ENCODE results near the gene ABCA2.

Gene ABCA2

DNA sequence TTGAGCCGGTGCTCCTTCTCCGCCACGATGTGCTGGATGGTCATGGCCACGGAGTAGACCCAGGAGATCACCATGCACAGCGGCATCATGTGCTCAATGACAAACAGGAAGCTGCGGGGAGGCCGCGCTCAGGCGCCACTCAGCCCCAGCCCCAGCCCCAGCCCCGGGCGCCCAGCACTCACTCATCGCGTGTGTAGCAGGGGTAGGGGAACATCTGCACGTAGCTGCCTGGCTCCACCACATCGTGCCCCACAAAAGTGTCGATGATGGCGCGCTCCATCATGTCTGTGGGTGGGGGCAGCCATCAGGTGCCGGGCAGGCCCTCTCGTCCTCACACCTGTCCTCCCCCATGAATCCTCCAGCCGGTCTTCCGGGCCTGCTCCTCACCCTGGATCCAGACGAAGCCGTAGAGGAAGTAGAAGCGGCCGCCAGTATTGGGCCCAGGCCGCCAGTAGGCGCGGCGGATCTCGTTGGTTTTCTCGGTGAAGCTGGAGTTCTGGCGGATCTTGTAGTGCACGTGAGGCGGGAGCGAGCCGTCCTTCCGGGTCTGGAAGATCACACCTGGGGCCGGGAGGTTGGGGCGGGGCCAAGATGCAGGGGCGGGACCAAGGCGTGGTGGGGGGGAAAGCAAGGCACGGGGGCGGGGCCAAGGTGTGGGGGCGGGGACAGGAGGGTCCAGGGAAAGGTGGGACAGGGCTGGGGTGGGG lies 10.1 kb downstream of the ABCA2 start:
- no peak overlapping the region for H3K27ac ChIP-seq (ENCODE audit: low read depth, low read length)
- 0 out of 2 replicates have a peak, but pooled peaks cover 4% of the 10 kb centered on the region for H3K36me3 ChIP-seq (ENCODE audit: control insufficient read depth, insufficient read depth, low read length)
- H3K9ac ChIP-seq (ENCODE audit: low read length) = no peak overlapping the region
- peaks cover 3% of the 10 kb centered on the region; the same call in 1 of the 2 replicates for H3K4me1 ChIP-seq (ENCODE audit: control insufficient read depth, insufficient read depth, low read length)
- no peaks in the 10 kb centered on the region for H3K27me3 ChIP-seq (ENCODE audit: control insufficient read depth, insufficient read depth, low read length)
- H3K9me3 ChIP-seq (ENCODE audit: control insufficient read depth, insufficient read depth, low read depth, low read length) = no peaks in the 10 kb centered on the region
- no peak overlapping the region for H3K4me3 ChIP-seq (ENCODE audit: low read depth, low read length)

DNA sequence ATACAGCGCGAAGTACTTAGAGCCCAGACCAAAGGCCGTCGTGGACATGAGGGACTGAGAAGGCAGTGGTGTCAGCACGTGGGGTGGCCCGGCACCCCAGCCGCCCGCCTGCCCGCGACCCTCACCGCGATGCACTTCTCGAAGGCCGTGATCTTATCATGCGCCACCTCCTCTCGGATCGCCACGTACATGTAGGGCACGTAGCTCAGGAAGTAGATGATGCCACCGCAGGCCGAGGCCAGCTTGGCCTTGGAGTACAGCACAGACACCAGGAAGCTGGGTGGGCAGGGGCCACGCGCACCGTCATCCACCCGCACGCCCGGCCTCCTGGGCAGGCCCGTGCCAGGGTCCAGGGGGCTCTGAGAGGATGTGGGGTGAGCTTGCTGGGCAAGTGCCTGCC lies 11.0 kb downstream of the ABCA2 start:
- Histone ChIP-seq H3K9ac (ENCODE audit: low read length) (no peak overlapping the region), H3K4me3 (ENCODE audit: low read depth, low read length) (no peak overlapping the region), H3K4me1 (ENCODE audit: control insufficient read depth, insufficient read depth, low read length) (no peaks in the 10 kb centered on the region), H3K27me3 (ENCODE audit: control insufficient read depth, insufficient read depth, low read length) (no peaks in the 10 kb centered on the region; the same call in 1 of the 2 replicates), H3K36me3 (ENCODE audit: control insufficient read depth, insufficient read depth, low read length) (0 out of 2 replicates have a peak, but pooled peaks cover 4% of the 10 kb centered on the region), H3K27ac (ENCODE audit: low read depth, low read length) (no peak overlapping the region), H3K9me3 (ENCODE audit: control insufficient read depth, insufficient read depth, low read depth, low read length) (no peaks in the 10 kb centered on the region)

DNA sequence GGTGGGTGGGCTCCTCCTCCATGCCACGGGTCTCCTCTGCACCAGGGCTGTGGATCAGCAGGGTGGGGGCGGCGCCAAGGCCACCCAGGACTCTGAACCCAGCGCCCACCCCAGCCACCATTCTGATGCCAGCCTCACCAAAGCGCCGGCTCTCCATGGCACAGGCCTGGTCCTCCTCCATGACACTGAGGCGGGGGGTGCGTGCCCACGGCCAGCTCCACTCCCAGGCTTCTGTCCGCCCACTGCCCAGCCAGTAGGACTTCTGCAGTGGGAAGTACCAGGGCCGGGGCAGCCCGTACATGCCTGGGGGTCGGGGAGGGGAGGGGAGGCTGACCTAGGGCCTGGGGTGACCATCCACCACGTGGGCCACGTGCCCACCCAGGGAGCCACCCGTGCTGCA lies 11.6 kb downstream of the ABCA2 start:
- H3K27ac ChIP-seq (ENCODE audit: low read depth, low read length) = no peak overlapping the region
- H3K9me3 ChIP-seq (ENCODE audit: control insufficient read depth, insufficient read depth, low read depth, low read length) = no peaks in the 10 kb centered on the region
- no peak overlapping the region for H3K9ac ChIP-seq (ENCODE audit: low read length)
- H3K27me3 ChIP-seq (ENCODE audit: control insufficient read depth, insufficient read depth, low read length) = no peaks in the 10 kb centered on the region; the same call in 1 of the 2 replicates
- H3K36me3 ChIP-seq (ENCODE audit: control insufficient read depth, insufficient read depth, low read length) = peaks cover 6% of the 10 kb centered on the region; the same call in 1 of the 2 replicates
- H3K4me3 ChIP-seq (ENCODE audit: low read depth, low read length) = no peak overlapping the region
- no peaks in the 10 kb centered on the region for H3K4me1 ChIP-seq (ENCODE audit: control insufficient read depth, insufficient read depth, low read length)

- Histone ChIP-seq H3K9me3 (ENCODE audit: control insufficient read depth, insufficient read depth, low read depth, low read length) (no peaks in the 10 kb centered on the region), H3K4me1 (ENCODE audit: control insufficient read depth, insufficient read depth, low read length) (no peaks in the 10 kb centered on the region), H3K27me3 (ENCODE audit: control insufficient read depth, insufficient read depth, low read length) (no peaks in the 10 kb centered on the region; the same call in 1 of the 2 replicates), H3K9ac (ENCODE audit: low read length) (no peak overlapping the region), H3K27ac (ENCODE audit: low read depth, low read length) (no peak overlapping the region), H3K36me3 (ENCODE audit: control insufficient read depth, insufficient read depth, low read length) (peaks cover 6% of the 10 kb centered on the region; the same call in 1 of the 2 replicates), H3K4me3 (ENCODE audit: low read depth, low read length) (no peak overlapping the region)
Observed at GRCh38 chr9:137015976-137016375, 12.1 kb downstream of the ABCA2 start.

DNA sequence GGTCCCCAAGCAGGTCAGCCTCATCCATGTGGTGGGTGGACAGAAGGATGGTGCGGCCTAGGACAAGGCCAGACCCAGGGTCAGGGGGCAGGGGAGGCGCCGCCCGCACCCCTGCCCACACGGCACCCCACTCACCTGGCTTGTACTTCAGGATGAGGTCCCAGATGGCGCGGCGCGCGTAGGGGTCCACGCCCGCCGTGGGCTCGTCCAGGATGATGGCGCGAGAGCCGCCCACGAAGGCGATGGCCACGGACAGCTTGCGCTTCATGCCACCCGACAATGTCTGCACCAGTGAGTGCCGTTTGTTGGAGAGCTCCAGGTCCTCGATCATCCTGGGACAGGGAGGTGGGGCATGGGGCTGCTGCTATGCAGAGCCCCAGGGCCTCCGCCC lies 12.5 kb downstream of the ABCA2 start:
- no peaks in the 10 kb centered on the region for H3K9me3 ChIP-seq (ENCODE audit: control insufficient read depth, insufficient read depth, low read depth, low read length)
- H3K4me3 ChIP-seq (ENCODE audit: low read depth, low read length) = no peak overlapping the region
- no peak overlapping the region for H3K9ac ChIP-seq (ENCODE audit: low read length)
- H3K4me1 ChIP-seq (ENCODE audit: control insufficient read depth, insufficient read depth, low read length) = no peaks in the 10 kb centered on the region
- H3K36me3 ChIP-seq (ENCODE audit: control insufficient read depth, insufficient read depth, low read length) = peaks cover 6% of the 10 kb centered on the region; the same call in 1 of the 2 replicates
- no peak overlapping the region for H3K27ac ChIP-seq (ENCODE audit: low read depth, low read length)
- H3K27me3 ChIP-seq (ENCODE audit: control insufficient read depth, insufficient read depth, low read length) = no peaks in the 10 kb centered on the region; the same call in 1 of the 2 replicates

DNA sequence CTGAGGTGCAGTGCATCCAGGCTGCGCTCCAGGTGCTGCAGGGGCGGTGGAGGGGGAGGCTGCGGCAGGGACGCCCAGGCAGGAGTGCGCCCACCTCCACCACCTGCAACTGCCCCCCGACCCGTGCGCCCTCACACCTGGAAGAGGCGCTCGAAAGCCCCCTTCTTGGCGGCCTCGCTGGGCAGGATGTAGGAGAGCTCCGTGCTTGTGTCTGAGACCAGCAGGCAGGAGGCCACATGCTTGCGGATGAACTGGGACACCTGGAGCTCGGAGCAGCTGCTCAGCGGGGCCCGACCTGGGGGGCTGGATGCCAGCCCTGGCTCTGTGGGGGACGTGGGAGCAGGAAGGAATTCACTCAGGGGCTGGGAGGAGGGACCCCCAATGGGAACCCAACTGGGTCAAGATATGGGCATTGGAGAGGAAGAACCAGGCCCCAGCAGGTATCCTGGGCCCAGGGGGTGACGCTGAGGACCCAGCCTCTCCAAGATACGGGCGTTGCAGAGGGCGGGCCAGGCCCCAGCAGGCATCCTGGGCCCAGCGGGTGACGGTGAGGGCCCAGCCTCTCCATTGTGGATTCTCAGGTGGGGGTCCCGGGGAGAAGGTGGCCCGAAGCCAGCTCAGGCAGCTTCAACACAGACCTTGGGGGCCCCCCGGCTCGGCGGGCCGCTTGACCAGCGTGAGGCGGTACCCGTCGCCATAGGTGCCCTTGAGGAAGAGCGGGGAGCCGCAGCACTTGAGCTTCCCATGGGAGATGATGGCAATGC lies 13.1 kb downstream of the ABCA2 start:
- H3K27ac ChIP-seq (ENCODE audit: low read depth, low read length) = no peak overlapping the region
- H3K4me1 ChIP-seq (ENCODE audit: control insufficient read depth, insufficient read depth, low read length) = no peaks in the 10 kb centered on the region
- H3K4me3 ChIP-seq (ENCODE audit: low read depth, low read length) = no peak overlapping the region
- H3K27me3 ChIP-seq (ENCODE audit: control insufficient read depth, insufficient read depth, low read length) = no peaks in the 10 kb centered on the region; the same call in 1 of the 2 replicates
- peaks cover 6% of the 10 kb centered on the region; the same call in 1 of the 2 replicates for H3K36me3 ChIP-seq (ENCODE audit: control insufficient read depth, insufficient read depth, low read length)
- H3K9me3 ChIP-seq (ENCODE audit: control insufficient read depth, insufficient read depth, low read depth, low read length) = no peaks in the 10 kb centered on the region
- no peak overlapping the region for H3K9ac ChIP-seq (ENCODE audit: low read length)

DNA sequence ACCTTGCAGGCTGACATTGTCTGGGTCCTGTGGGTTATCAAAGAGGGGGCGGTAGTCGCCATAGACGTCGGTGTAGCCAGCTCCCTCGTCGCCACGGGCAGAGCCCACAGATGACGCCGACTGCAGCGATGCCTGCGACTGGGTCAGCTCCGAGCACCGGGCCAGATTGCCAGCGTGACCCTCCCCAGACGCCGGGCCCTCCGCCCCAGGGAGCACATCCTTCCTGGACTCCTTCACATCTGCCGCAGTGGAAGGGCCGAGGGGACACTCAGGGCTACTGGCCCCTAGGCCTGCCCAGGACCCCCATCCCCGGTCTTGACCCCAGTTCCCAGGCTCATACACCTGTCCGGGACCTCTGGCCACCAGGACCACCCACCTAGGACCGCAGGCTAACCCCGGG lies 13.9 kb downstream of the ABCA2 start:
- H3K36me3 ChIP-seq (ENCODE audit: control insufficient read depth, insufficient read depth, low read length) = peaks cover 6% of the 10 kb centered on the region; the same call in 1 of the 2 replicates
- no peaks in the 10 kb centered on the region for H3K4me1 ChIP-seq (ENCODE audit: control insufficient read depth, insufficient read depth, low read length)
- no peaks in the 10 kb centered on the region for H3K9me3 ChIP-seq (ENCODE audit: control insufficient read depth, insufficient read depth, low read depth, low read length)

GRCh38 chr9:137013571-137013940 lies 14.5 kb downstream of the ABCA2 start:
- Histone ChIP-seq H3K27me3 (ENCODE audit: control insufficient read depth, insufficient read depth, low read length) (no peaks in the 10 kb centered on the region; the same call in 1 of the 2 replicates), H3K9me3 (ENCODE audit: control insufficient read depth, insufficient read depth, low read depth, low read length) (no peaks in the 10 kb centered on the region), H3K27ac (ENCODE audit: low read depth, low read length) (no peak overlapping the region), H3K4me3 (ENCODE audit: low read depth, low read length) (no peak overlapping the region), H3K9ac (ENCODE audit: low read length) (no peak overlapping the region), H3K36me3 (ENCODE audit: control insufficient read depth, insufficient read depth, low read length) (peaks cover 6% of the 10 kb centered on the region; the same call in 1 of the 2 replicates), H3K4me1 (ENCODE audit: control insufficient read depth, insufficient read depth, low read length) (no peaks in the 10 kb centered on the region)

More for the DNA sequence above, 13.9 kb downstream of the ABCA2 start:
- Histone ChIP-seq H3K9ac (ENCODE audit: low read length) (no peak overlapping the region), H3K27ac (ENCODE audit: low read depth, low read length) (no peak overlapping the region), H3K4me3 (ENCODE audit: low read depth, low read length) (no peak overlapping the region), H3K27me3 (ENCODE audit: control insufficient read depth, insufficient read depth, low read length) (no peaks in the 10 kb centered on the region; the same call in 1 of the 2 replicates)

GRCh38 chr9:137012694-137013570 lies 15.1 kb downstream of the ABCA2 start:
- H3K4me1 ChIP-seq (ENCODE audit: control insufficient read depth, insufficient read depth, low read length) = no peaks in the 10 kb centered on the region
- no peaks in the 10 kb centered on the region for H3K9me3 ChIP-seq (ENCODE audit: control insufficient read depth, insufficient read depth, low read depth, low read length)
- H3K27ac ChIP-seq (ENCODE audit: low read depth, low read length) = no peak overlapping the region
- H3K4me3 ChIP-seq (ENCODE audit: low read depth, low read length) = no peak overlapping the region
- H3K36me3 ChIP-seq (ENCODE audit: control insufficient read depth, insufficient read depth, low read length) = peaks cover 6% of the 10 kb centered on the region; the same call in 1 of the 2 replicates
- H3K9ac ChIP-seq (ENCODE audit: low read length) = no peak overlapping the region
- H3K27me3 ChIP-seq (ENCODE audit: control insufficient read depth, insufficient read depth, low read length) = no peaks in the 10 kb centered on the region; the same call in 1 of the 2 replicates

DNA sequence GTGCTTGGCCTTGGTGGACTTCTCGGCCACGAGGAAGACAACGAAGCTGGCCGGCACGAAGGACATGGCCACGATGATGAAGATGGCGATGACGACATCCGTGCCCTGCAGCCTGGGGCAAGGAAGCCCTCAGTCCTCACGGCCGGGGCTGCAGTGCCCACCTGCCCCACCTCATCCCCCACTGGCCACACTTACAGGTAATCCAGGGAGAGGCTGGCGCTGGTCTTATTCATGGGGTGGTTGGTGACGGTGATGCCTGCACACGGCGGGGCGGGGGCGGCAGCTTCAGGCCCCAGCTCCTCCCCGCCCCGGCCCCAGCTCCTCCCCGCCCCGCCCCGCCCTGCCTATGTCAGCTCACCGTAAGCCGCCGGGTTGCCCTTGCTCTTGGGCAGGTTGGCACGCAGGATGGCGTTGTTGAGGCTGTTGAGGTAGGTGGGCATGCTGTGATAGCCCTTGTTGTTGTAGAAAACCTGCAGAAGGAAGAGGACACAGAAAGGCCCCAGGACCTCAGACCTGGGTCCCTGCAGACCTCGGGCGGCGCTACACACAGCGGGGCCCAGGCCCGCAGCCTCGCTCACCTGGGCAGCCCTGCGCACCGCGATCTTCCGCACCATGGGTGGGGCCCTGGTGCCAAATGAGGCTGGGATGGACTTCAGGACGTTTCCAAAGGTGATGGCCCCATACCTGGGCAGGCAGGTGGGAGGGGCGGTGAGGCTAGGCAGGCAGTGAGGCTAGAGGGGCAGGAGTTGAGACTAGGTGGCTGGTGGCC lies 15.9 kb downstream of the ABCA2 start:
- no peaks in the 10 kb centered on the region for H3K4me1 ChIP-seq (ENCODE audit: control insufficient read depth, insufficient read depth, low read length)
- H3K36me3 ChIP-seq (ENCODE audit: control insufficient read depth, insufficient read depth, low read length) = peaks cover 3% of the 10 kb centered on the region; the same call in 1 of the 2 replicates
- H3K4me3 ChIP-seq (ENCODE audit: low read depth, low read length) = no peak overlapping the region
- no peak overlapping the region for H3K9ac ChIP-seq (ENCODE audit: low read length)
- no peaks in the 10 kb centered on the region; the same call in 1 of the 2 replicates for H3K27me3 ChIP-seq (ENCODE audit: control insufficient read depth, insufficient read depth, low read length)
- no peaks in the 10 kb centered on the region for H3K9me3 ChIP-seq (ENCODE audit: control insufficient read depth, insufficient read depth, low read depth, low read length)
- H3K27ac ChIP-seq (ENCODE audit: low read depth, low read length) = no peak overlapping the region

Data from HUES6 (cell line).